ENCODE measurements around the gene USP30.

USP30 gene

GRCh38 chr12:109097435-109098182 is 45.2 kb downstream of the USP30 start, which contains the start of gene UNG:
TSS of gene UNG (plus strand) at chr12:109097597. CDS start at chr12:109097680, 83 bp downstream.
- DNase-seq (ENCODE audit: low spot score): peak; percentile 94

GRCh38 chr12:109098183-109098604 is 45.8 kb downstream of the USP30 start:
- no peak for DNase-seq (ENCODE audit: low spot score)

- DNase-seq (ENCODE audit: low spot score): no peak
Observed at GRCh38 chr12:109098651-109099050, 46.3 kb downstream of the USP30 start.

GRCh38 chr12:109099431-109100020 is 47.1 kb downstream of the USP30 start:
- no peak for DNase-seq (ENCODE audit: low spot score)

GRCh38 chr12:109100741-109101140 is 48.4 kb downstream of the USP30 start:
- DNase-seq (ENCODE audit: low spot score): no peak

- DNase-seq (ENCODE audit: low spot score): no peak
Observed at GRCh38 chr12:109102491-109102890, 50.1 kb downstream of the USP30 start.

- DNase-seq (ENCODE audit: low spot score): no peak
Observed at GRCh38 chr12:109105176-109105575, 52.8 kb downstream of the USP30 start.

GRCh38 chr12:109109746-109110350 is 57.5 kb downstream of the USP30 start:
- peak; percentile 56 for DNase-seq (ENCODE audit: low spot score)

- peak; percentile 95 for DNase-seq (ENCODE audit: low spot score)
Observed at GRCh38 chr12:109110988-109111495, 58.7 kb downstream of the USP30 start.

- DNase-seq (ENCODE audit: low spot score): no peak
Observed at GRCh38 chr12:109112720-109113465, 60.5 kb downstream of the USP30 start.

- no peak for DNase-seq (ENCODE audit: low spot score)
Observed at GRCh38 chr12:109113661-109114321, 61.4 kb downstream of the USP30 start.

- DNase-seq (ENCODE audit: low spot score): no peak
Observed at GRCh38 chr12:109114644-109115043, 62.3 kb downstream of the USP30 start.

GRCh38 chr12:109115404-109115757 is 63.0 kb downstream of the USP30 start:
- no peak for DNase-seq (ENCODE audit: low spot score)

- DNase-seq (ENCODE audit: low spot score): peak; percentile 85
Observed at GRCh38 chr12:109115758-109116610, 63.6 kb downstream of the USP30 start, which contains the start of gene ACACB. TSS of gene ACACB (plus strand) at chr12:109116587. CDS start at chr12:109139406, 22,819 bp downstream.

- no peak for DNase-seq (ENCODE audit: low spot score)
Observed at GRCh38 chr12:109116611-109116949, 64.2 kb downstream of the USP30 start.

- DNase-seq (ENCODE audit: low spot score): no peak
Observed at GRCh38 chr12:109120095-109120494, 67.7 kb downstream of the USP30 start.

GRCh38 chr12:109120557-109120956 is 68.2 kb downstream of the USP30 start:
- no peak for DNase-seq (ENCODE audit: low spot score)

GRCh38 chr12:109121346-109121880 is 69.0 kb downstream of the USP30 start:
- DNase-seq (ENCODE audit: low spot score): no peak

- no peak for DNase-seq (ENCODE audit: low spot score)
Observed at GRCh38 chr12:109124878-109125648, 72.7 kb downstream of the USP30 start.

- no peak for DNase-seq (ENCODE audit: low spot score)
Observed at GRCh38 chr12:109125791-109126190, 73.4 kb downstream of the USP30 start.

All from globus pallidus (tissue), 1 donor.